DMS 273 (cell line): ENCODE results near the gene SOX5.
"Not testable (repeated sequence)": the region's sequence is repeated elsewhere in the genome, so short reads cannot be mapped to it uniquely, and the experiment has no call there.

Experiments used
- DNase-seq: peaks from one replicate; lab custom pipeline; 2025; ENCODE audit not compliant: unreplicated experiment; lab: John Stamatoyannopoulos, UW

SOX5 gene

DNA sequence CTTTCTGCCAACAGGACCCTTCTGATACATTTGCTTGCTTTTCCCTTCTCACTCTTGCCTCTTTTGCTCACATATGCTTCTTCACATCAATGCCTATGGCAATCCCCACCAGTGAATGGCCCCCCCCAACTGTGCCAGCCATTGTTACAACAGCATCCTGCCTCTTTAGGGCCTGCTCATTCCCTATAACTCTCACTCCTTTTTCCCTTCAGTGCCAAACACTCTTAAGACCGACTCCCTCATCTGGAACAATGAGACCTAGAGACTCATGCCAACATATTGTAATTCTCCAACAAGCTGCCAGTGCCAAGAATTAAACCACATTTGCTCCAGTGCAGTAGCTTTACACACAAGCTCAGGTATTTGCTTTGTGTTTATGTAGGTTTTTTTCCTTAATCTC is 189.0 kb downstream of the SOX5 start:
- DNase-seq, result peak; percentile 10

DNA sequence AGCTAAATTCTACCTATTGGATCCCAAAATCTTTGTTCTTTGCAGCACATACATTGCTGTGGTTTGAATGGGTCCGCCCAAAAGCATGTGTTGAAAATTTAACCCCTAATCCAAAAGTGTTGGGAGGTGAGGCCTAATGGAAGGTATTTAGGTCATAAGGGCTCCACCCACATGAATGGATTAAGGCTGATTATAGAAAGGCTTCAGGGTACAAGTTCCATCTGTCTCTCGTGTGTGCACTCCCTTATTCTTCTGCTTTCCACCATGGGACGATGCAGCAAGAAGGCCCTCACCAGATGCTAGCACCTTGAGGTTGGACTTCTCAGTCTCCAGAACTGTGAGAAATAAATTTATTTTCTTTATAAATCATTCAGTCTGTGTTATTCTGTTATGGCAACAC is 190.9 kb downstream of the SOX5 start:
- DNase-seq, result no peak

- DNase-seq, result no peak
Observed at GRCh38 chr12:23757541-23757962, 191.9 kb downstream of the SOX5 start.

GRCh38 chr12:23756416-23756815 is 193.1 kb downstream of the SOX5 start:
- no peak for DNase-seq

- DNase-seq, result no peak
Observed at GRCh38 chr12:23753628-23754365, 195.7 kb downstream of the SOX5 start.

GRCh38 chr12:23752245-23752644 is 197.2 kb downstream of the SOX5 start:
- DNase-seq, result no peak

DNA sequence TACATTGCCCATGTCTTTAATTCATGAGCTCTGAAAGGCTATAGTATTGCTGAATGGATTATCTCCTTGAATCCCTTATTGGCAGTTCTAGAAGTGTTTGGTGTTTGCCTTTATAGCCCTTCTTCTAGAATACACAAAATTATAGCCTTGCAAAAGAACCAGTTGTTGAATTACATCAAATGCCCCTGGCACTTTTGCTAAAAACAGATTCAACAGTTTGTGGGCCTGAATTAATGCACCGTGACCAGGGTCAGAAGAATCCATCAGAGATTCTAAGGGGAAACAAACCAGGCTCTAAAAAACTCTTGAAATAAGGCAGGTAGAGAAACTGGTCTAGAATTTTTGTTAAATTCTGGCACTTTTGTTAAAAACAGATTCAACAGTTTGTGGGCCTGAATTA is 197.8 kb downstream of the SOX5 start:
- no peak for DNase-seq

DNA sequence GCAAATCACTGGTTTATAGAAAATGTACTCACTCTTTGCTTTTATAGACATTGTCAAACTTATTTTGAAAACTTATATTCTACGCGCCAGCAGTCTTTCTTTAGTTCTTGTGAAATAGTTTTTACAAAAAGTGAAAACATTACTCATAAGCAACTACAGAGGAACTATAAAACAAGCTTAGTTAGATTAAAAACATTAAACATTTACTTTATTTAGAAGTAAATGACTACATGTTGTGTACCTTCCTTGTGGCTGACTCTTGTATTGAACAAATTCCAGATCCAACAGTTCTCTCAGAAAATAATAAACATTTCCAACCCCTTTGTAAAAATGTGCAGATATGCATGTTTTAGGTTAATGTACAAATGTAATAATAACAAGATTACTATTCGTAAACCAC is 198.5 kb downstream of the SOX5 start:
- DNase-seq, result no peak

DNA sequence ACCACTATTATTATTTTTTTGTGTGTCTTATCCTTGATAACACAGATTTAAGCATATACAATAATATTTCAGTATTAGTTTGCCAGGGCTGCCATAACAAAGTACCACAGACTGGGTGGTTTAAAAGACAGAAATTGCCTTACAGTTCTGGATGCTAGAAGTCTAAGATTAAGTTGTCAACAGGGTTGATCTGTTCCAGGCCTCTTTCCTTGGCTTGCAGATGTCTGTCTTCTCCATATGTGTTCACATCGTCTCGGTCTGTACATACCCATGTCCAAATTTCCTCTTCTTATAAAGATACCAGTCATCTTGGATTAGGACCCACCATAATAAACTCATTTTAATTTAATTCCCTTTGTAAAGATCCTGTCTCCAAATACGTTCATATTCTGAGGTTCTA is 204.8 kb downstream of the SOX5 start:
- DNase-seq, result no peak

GRCh38 chr12:23742574-23742973 is 206.9 kb downstream of the SOX5 start:
- DNase-seq, result no peak

- no peak for DNase-seq
Observed at GRCh38 chr12:23731493-23731892, 218.0 kb downstream of the SOX5 start.

DNA sequence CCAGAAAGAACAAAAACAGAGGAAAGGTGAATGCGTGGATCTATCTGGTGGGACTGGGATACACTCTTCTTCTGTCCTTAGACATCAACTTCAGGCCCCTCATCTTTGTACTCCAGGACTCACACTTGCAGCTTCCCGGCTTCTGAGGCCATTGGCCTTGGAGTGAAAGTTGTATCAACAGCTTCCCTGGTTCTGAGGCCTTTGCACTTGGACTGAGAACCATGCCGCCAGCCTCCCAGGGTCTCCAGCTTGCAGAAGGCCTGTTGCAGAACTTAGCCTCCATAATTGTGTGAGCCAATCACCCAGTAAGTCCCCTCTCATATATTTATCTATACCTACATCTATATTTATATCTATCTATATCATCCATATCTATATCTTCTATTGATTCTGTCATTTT is 218.4 kb downstream of the SOX5 start:
- DNase-seq, result no peak

GRCh38 chr12:23729359-23729758 is 220.1 kb downstream of the SOX5 start:
- DNase-seq, result no peak

DNA sequence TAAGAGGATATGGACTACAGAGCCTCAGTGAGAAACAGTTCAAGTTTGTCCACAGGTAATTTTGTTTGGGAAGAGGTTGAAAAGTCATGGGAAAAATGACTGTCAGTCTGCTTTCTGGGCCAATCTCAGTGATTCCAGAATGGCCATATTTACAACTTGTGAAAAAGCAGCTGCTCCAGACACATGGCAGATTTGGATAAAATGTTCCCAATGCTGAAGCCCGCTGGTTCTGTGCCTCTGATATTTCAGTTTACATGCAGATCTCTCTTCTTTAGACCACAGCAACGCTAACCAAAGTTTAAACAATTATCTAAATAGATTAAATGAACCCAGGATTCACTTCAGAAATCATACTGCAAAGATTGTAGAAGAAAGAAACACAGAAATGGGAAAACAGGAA is 222.8 kb downstream of the SOX5 start:
- no peak for DNase-seq

DNA sequence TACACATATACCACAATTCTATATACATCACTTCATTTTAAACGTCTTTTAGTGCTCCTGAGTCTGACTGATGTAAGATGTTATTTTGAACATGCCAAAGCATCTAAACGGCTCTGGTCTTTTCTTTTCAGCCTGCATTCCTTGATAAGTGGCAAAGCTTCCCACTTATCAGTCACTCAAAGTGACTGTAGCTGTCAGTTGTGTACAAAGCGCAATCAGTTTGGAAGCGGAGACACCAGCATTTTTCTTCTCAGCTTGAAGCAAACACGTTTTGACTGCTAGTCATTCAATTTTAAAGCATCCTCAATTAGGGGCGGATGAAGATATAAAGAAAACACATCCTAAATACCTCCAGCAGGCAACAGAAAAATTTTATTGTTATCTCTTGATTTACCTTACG is 226.8 kb downstream of the SOX5 start:
- DNase-seq, result no peak

- no peak for DNase-seq
Observed at GRCh38 chr12:23721268-23721667, 228.2 kb downstream of the SOX5 start.

DNA sequence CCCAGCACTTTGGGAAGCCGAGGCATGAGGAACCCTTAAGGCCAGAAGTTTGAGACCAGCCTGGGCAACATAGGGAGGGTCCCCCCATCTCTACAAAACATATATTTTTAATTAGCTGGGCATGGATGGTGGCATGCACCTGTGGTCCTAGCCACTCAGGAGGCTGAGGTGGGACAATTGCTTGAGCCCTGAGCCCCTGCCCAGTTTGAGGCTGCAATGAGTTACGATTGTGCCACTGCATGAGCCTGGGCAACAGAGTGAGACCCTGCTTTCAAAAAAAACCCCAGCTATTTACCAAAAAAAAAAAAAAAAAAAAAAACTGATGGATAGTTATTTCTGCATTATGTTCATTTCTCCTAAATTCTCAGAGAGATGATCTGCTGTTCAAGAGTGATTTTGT is 230.0 kb downstream of the SOX5 start:
- no peak for DNase-seq

- DNase-seq, result not testable (repeated sequence)
Observed at GRCh38 chr12:23710361-23710760, 239.1 kb downstream of the SOX5 start.

DNA sequence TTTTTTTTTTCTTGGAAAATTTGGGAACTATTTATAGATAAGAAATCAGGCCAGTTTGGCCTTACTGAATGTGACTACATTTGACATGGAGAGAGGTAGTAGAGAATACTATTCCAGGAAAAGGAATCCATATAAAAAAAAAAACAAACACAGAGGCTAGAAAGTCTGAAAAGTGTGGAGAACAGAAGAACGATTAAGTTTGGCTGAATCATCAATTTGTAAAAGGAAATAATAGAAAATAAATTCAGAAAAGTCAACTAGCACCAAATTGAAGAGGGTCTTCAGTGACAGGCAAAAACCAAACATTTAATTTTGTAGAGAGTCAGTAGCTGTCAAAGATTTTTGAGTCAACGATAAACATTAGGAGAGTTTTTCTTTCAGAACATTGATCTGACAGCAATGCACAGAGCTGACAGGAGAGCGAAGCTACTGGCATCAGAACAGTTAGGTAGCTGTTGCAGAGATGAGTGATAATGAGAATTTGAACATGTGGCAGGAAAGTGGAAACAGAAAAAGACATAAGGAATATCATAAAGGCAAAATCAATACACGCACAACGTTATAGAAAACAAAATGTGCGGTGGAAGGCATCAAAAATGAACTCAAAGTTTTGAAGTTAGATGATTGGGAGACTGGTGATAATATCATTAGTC is 241.2 kb downstream of the SOX5 start:
- no peak for DNase-seq

- no peak for DNase-seq
Observed at GRCh38 chr12:23707270-23707669, 242.2 kb downstream of the SOX5 start.

DNA sequence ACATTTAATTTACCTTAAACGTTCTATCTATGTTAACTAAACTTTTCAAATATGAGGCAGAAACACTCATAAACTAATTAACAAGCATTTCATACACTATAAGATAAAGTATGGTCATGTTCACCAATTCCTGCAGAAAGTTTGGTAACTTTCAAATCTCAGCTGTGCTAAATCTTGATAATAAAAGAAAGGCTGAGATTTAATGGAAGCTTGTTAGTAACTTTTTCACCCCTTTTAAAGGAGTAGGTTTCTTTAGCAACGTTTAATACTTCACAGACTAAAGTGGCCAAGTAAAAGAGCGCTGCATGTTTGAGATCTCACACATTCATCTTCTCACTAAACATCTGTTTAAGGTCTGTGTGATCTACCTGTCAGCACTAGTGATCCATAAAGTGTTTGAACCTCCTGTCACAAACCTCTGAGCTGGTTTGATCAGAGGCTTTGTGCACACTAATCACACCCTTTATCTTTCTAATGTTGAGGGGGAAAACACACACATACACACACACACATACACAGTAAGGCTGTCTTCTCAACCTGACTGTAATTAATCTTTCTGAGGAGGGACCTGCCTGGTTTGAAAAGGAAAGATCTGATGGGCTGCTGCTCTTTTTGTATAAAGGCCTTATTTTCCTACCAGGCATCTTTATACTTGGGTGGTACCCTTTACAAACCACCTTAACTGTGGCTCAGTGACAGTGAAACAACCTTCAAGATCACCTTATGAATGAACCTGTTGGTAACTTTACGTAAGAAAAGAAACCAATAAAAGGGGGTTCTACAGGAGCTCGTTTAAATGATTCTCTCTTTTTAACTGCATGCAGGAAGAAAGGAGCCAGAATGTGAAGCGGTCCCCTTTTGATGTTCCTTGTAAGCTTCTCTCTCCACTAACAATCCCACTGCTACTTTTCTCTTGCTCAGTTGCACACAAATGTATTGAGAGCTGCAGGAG is 244.2 kb downstream of the SOX5 start:
- DNase-seq, result peak; percentile 43

- peak; percentile 59 for DNase-seq
Observed at GRCh38 chr12:23703051-23703450, 246.4 kb downstream of the SOX5 start.
